NT2/D1 (cell line): ENCODE measurements around the gene ARPC5L.

Experiments used
- SUZ12 ChIP-seq: IDR thresholded peaks from 2 replicates; pipeline ENCODE4 v1.6.1; 2011; ENCODE audit not compliant: insufficient read length, insufficient read depth; ENCODE audit errors: extremely low read depth
- YY1 ChIP-seq: IDR thresholded peaks from 2 replicates; pipeline ENCODE4 v1.6.1; 2011; ENCODE audit not compliant: insufficient read length, insufficient read depth
- ZNF274 ChIP-seq: IDR thresholded peaks from 2 replicates; pipeline ENCODE4 v1.6.1; 2011; ENCODE audit warnings: mild to moderate bottlenecking, low read depth, low read length

- TF ChIP-seq SUZ12 (no peak), ZNF274 (no peak), YY1 (no peak)
Observed at GRCh38 chr9:124889006-124889405, 27.1 kb downstream of the ARPC5L start.
